Activated CD8-positive, alpha-beta memory T cell treated with anti-CD3 and anti-CD28 coated beads for 4 hours (primary cell): ENCODE measurements around the gene DISP3.

Experiments used
- DNase-seq, 2 donors: peaks; one replicate each; pipeline ENCODE4 v3.0.0-alpha.2; 2020; ENCODE audit warnings: low read depth in 2 of 2

The DISP3 gene

DNA sequence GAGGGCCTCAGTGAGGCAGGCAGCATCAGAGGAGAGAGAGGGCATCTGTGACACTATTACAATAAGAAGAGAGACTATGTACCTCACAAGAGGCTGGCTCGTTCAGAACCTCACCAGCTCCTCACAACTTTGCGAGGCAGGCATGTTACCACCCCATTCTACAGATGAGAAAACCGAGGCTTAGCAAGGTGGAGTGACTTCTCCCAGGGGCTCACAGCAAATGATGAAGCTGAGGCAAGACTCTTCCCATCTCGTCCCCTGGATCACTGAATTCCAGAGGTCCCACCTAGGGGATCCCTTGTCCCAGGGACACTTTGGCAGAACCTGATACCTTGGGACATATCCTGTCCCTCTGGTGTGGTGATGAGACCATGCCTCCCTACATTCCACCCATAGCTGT lies 64.4 kb downstream of the DISP3 start:
- no peak for DNase-seq

DNA sequence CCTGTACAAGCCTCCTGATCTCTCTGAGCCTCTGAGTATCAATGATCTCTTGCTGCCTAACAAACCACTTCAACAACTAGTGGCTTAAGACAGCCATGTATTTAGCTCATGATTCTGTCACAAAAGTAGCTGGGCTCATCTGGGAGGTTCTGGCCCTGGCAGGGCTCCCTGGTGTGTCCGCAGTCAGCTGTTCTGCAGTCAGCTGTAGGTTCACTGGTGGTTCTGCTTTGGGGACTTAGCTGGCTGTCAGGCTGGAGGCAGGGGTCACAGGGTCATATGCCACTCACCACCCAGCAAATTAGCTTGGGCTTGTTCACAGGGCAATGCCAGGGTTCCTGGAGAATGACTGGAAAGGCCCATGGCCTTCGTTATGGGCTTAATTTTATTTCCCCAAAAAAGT lies 64.8 kb downstream of the DISP3 start:
- DNase-seq, result no peak

DNA sequence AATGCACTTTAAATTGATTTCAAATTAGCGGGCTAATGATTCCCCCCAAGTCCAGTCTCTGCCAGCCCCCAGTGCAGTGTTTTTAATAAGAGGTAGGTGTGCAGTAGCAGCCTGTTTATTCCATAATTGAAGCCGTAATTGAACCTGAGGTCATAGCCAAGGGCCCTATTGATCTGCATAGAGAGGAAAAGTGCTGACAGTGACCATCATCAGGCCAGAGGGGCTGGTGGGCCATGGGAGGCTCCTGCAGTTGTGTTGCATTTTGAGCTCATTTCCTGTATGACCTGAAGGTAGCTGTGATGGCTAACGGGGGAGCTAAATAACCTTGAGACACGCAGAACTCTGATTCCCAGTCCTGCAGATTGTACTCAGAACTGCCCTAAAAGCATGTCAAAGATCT lies 67.5 kb downstream of the DISP3 start:
- DNase-seq, result no peak

DNA sequence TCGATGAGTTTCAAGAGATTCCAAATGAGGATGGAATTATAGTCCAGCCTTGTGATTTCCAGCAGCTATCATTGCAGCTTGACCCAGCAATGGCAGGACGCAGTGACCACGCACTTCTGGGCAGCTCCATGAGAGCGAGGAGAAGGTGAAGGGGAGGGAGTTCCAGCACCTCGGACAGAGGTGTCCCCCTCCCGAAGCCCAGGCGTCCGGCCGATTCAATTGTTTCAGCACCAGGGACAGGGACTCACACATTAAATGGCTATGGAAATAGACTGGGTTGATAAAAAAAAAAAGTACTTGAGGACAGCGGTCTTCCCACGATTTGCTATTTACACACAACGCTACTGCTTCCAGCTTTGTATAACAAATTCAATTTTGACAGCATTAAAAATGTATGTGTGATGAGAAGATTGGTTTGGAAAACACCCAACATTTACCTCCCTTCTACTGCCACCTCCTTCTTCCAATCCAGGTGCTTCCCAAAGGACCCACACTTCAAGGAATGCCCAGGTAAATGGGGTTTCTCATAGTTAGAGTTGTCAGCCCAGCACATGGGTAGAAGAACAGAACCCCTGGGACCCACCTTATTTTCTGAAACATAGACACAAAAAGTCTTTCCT lies 71.8 kb downstream of the DISP3 start:
- no peak for DNase-seq

DNA sequence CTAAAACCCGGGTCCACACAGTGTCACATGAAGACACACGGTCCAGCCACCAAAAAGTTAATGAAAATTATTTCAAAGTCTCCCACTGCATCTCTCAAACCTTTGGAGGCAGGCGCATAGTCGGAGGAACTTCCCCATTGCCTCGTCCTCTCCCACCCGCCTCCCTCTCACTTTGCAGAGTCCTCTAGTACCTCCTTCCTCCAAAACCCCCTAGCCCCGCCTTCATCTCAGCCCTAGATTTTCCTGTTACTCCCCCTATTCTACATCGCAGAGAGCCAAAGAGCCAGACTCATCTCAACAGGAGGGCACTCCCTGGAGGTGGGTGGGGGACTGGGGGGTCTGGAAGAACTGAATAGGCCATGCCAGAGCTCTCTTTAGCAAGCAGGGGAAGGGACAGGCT lies 79.3 kb downstream of the DISP3 start:
- DNase-seq, result no peak

DNA sequence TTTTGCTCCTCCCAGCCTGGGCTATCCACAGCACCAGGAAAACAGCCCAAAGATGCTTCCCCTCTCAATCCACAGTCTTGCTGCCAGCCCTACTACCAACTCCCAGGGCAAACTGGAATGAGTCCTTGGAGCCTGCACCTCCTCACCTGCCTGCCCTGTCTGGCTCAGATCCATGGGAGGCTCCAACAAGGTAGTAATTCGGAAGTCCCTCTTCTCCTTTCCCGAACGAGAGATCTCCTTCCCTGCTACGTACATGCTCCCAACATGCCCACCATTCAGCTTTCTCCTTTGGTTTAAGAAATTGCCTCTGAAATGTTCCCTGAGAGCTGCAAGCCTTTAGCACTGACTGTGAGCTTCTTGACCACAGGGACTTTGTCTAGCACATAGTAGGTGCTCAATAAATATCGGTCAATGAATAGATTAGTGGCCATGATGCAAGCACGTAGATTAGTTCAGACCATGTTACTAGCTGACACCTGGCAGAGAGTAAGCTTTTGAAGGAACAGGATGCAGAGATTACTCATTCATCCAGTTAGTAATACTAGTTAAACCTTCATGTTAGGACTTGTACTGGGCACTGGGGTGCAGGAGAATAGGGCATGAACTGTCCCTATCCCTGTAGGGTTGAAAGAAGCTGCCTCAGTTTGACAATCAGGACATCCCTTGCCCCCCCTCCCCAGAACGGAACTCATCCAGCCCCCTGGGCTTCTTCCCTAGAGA lies 80.1 kb downstream of the DISP3 start:
- no peak for DNase-seq

DNA sequence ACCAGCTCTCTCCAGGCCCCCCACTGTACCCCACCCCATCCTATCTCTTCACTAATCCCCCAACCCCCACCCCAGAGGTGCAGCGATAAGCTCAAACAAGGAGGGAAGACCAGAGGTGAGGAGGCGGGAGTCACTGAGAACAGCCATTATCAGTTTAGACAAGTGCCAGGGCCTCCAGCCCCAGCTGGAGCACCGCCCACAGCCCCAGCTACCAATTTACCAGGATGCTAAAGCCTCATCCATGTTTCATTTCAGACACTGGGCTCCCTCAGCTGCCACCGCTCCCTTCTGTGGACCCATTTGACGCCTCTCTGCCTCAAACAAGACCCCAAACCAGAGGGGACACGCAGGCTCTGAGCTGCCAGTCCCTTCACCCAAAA lies 80.6 kb downstream of the DISP3 start:
- no peak for DNase-seq

DNA sequence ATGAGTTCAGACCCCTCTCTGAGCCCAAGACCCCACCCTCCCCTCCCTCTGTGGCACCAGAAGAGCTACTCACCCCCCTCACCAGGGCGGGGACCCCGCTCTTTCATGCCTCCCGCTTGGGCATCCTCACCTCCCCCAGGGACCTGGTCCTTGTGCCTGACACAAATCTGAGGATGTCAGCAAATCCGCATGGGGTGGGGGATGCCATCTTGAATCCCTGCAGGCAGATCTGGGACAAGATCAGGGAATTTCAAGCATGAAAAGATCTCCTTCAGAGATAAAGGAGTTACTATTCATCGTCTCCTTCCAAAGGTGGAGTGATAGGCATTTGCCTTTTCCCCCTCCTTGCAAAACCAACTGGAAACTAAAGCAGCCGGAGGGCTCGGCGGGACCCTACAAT lies 81.1 kb downstream of the DISP3 start:
- no peak for DNase-seq

DNA sequence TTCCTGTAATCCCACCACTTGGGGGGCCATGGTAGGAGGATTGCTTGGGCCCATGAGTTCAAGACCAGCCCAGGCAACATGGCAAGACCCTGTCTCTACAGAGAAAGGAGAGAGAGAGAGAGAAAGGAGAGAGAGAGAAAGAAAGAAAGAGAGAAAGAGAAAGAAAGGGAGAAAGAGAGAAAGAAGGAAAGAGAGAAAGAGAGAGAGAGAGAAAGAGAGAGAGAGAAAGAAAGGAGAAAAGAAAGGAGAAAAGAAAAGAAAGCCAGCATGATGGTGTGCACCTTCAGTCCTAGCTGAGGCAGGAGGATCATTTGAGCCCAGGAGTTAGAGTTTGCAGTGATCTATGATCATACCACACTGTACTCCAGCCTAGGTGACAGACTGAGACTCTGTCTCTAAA lies 82.8 kb downstream of the DISP3 start:
- DNase-seq, result no peak

DNA sequence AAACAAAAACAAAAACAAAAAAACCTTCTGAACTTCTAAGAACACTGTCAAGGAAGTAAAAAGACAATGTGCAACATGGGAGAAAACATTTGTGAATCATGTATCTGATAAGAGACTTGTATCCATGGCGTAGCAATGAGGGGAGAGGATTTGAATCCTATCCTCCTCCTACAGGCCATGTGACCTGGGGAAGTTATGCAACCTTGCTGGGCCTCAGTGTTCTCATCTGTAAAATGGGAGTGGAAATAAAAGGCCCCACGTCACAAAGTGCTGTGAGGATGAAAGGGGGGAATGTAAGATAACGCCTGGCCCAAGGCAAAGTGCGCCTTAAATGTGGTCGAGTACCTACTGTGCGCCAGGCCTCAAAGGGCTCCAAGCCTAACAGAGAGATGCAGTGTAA lies 83.7 kb downstream of the DISP3 start:
- no peak for DNase-seq

DNA sequence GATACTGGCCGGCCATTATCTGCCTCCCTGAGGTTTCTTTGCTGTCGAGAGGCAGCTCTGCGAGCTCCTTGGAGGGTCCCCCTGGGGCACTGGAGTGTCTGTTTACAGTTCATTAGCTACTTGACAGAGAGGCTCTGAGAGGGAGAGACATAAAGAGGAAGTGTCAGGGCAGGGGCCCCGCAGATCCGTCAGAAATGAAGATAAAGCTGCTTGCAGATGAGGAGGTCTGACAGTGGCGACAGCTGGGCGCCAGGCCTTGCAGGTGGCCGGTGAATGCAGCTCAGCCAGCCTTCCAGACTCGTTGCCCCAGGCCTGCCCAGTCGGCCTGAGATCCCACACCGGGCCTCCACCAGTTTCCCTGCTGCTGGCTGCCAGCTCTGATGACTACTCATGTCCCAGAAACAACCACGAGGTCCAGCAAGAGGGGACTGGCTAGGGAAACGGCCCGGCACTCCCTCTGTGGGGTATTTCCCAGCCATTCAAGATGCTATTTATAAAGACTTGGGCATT lies 84.7 kb downstream of the DISP3 start:
- no peak for DNase-seq

DNA sequence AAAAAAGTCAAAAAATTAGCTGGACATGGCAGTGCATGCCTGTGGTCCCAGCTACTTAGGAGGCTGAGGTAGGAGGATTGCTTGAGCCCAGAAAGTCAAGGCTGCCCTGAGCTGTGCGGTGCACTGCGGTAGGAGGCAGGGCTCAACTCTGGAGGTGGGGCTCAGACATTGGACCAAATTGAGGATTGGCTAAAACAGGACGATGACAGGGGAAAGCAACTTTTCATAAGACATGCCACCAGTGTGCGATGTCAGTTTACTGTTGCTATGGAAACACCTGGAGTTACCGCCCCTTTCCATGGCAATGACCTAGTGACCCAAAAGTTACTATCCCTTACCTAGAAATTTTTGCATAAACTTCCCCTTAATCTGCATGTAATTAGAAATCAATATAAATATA lies 85.3 kb downstream of the DISP3 start:
- no peak for DNase-seq

DNA sequence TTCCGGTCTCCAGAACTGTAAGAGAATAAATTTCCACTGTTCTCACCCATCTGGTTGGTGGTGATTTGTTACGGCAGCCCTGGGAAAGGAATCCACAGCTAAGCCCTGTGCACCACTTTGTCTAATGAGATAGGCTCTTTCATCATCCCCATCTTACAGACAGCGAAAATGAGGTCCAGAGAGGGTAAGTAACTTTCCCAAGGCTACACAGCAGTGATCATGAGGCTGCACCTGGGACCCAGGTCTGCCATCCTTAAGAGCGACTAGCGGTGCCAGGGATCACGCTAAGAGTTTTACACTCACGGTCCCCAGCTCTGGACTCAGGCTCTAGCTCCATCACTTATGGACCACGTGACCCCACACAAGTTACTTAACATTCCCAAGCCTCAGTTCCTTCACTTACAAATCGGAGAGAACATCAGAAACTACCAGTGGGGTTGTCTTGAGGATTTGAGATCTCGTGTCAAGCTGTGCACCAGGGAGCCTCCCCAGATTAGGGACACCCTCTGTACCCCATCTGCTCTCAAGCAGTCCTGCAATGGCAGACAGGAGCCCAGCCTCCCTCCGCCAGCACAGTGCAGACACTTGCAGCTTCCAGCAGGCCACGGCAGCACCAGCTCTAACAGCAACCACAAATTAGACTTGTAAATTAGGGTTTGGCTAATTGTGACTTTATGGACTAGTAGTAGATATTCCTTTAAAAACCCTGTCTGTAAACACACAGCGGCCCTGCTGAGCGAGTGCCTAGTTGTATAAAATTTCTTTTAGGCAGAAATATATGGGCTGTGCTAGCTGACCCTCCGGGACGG lies 87.3 kb downstream of the DISP3 start:
- no peak for DNase-seq

DNA sequence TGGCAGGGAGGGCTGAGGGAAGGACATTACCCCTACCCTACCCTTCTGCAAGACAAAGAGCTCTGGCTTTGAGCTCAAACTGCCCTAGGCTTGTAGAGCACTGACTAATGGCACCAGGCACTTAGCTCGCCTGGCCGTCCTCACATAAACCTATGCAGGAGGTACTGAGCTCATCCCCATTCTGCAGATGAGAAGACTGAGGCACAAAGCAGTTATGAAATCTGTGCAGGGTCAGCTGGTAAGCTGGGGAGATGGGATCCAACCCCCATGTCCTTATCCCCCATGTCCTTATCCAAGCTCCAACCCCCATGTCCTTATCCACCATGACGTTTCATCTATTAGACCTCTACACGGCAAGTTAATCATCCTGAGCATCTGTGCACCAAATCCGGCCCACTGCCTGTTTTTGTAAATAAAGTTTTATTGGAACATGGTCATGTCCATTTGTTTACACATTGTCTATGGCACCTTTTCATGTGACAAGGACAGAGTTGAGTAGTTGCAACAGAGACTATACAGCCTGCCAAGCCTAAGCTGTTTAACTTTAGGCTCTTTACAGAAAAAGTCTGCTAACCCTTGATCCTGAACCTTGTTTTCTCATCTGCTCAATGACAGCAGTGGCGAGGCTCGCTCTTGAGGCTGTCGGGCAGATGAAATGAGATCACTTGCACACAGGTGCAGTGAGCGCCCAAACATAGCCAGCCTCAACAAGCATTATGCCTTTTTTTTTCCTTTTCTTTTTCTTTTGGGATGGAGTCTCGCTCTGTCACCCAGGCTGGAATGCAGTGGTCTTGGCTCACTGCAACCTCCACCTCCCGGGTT lies 88.5 kb downstream of the DISP3 start:
- DNase-seq, result no peak

DNA sequence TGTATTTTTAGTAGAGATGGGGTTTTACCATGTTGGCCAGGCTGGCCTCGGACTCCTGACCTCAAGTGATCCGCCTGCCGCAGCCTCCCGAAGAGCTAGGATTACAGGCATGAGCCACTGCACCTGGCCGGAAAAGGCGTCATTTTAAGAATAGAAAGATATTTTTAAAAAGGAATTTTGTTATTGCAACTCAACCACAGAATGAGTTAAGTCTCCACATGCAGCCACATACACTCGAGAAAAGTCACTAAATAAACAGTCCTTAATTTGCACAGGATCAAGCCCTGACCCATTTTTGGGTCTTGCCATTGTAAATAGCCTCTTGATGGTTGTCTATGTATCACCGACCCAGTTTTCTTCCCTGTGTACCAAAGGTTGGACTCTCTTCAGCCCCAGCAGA lies 89.7 kb downstream of the DISP3 start:
- DNase-seq, result no peak

DNA sequence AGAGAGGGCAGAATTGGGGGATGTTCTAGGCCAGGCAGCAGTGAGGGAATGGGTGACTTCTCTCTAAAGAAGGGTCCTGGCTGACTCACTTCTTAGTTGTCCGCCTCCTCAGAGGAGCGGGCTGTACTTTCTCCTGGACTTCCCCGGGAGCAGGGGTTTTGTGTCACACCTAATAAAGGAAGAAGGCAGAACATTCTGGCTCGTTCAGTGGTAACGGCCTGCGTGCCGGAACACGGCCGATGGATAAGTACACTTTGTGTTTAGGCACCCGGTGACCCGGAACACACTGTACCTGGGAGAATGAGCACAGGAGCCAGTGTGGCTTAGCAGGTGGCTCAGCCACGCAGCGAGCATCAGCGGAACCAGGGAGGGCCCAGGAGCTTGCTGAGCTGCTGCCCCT lies 90.6 kb downstream of the DISP3 start:
- no peak for DNase-seq

DNA sequence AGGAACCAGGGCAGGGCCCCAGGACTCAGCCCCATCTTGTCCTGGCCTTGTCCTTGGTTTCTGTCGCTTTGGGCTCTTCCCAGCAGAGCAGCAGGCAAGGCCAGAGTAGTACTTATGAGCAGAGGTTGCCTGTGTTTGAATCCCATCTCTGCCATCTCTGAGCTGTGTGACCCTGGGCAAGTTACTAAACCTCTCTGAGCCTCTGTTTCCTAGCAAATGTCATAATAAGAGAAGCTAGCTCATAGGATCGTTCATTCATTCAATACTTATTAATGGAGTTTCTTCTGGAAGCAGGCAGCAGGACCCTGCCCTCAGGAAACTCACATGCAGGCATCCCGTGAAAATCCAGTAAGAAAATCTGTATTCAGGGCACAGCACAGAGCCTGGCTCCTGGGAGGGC lies 91.0 kb downstream of the DISP3 start:
- no peak for DNase-seq

DNA sequence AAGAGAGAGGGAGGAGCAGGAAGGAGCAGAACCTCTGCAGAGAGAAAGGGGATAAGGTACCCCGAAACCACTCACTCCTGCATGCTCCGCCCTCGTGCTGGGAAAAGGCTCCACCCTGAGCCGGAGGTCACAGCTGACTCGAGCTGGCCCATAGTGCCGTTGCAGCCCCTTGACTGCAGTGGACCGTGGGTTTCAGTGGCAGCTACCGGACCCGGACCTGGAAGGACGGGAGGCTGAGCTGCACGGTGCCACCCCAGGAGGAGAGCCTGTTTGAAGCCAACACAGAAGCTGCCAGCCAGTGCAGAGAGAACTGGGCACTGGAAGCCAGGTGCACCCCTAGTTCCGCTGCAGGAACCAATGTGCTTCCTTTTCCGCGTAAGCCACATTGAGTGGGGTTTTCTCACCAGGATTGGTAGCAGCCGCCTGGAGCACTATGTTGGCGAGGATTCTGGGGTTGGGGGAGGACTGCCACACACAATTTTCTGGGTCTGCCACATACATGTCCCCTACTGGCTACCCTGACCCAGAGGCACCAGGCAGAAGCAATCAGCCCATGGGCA lies 91.9 kb downstream of the DISP3 start:
- DNase-seq, result no peak

DNA sequence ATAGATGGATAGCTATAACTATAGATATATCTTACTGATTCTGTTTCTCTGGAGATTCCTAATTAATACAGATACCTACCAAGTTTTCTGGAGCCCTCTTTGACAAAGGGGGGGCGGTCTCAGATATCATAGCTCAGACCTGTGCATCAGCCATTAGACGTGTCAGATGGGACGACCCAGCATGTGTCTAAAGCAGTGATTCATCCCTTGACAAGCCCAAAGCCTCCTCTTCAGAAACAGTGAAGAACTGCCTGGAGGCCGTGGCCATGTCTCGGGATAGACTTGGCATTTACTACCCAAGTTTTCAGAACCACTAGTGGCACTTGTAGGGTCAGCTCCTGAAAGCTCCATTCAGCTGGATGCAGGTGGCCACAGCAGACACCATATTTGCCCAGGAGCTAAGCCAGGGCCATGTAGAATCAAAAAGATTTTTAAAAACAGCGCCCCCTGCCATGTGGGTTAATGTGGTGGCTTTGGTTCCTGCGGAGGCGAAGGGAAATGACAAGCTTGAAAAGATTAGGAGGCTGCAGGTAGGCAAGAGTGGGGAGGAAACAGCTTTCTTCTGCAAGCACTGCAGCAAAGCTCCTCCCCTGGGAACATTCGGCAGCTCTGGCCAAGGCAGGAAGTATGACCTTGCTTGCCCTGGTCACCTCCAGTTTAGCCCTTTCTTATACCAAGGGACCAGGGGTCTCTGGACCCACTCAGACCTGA lies 93.1 kb downstream of the DISP3 start:
- DNase-seq, result no peak

DNA sequence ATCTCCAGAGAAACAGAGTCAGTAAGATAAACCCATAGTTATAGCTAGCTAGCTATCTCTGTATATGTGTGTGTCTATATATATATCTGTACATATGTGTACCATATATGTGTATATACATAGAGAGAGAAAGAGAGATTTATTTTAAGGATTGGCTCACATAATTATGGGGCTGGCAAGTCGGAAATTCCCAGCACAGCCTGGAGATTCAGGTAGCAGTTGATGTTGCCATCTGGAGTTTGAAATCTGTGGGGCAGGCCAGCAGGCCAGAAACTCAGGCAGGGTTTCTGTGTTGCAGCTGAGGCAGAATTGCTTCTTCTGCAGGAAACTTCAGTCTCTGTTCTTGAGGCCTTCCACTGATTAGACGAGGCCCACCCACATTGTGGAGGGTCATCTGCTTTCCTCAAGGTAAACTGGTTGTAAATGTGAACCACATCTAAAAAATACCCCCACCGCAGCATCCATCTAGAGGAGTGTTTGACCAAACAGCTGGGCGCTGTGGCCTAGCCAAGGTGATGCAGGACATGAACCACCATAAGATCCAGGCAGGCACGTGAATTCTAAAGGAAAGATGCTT lies 94.2 kb downstream of the DISP3 start:
- DNase-seq, result no peak

DNA sequence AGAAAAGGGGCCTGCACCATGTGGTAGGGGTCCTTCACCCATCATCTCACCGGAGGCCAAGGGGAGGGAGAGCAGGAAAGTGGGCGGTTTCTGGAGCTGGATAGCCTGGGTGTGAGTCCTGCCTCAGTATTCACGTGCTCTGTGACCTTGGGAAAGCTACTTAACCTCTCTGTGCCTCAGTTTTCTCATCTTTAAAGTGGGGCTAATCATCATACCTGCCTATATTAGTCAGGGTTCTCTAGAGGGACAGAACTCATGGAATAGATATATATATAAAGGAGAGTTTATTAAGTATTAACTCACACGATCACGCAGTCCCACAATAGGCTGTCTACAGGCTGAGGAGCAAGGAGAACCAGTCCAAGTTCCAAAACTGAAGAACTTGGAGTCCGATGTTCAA lies 96.6 kb downstream of the DISP3 start:
- DNase-seq, result no peak
